Endothelial cell of umbilical vein (primary cell): Measurements from ENCODE around the gene LITAFD. TPM values are rescaled to one million over a fixed set of nuclear protein-coding genes. Genes with fewer than 3 reads are reported as not detected.

Experiments used
- BruUV-seq: library from RNA; stranded (reverse); fragments of 400-500 nt; replicated peaks from 2 replicates; lab custom pipeline; 2021; lab: Mats Ljungman, UMichigan
- CTCF ChIA-PET: fragments of 300-600, 350-600 bp; sonication (Branson Sonifier 250); formaldehyde crosslinking; loops from one replicate; lab custom pipeline; 2021; ENCODE audit warnings: antibody characterized with exemption, inconsistent platforms; lab: Charles Lee
- POLR2A ChIA-PET: fragments of 300-600, 350-600 bp; sonication (Branson Sonifier 250); formaldehyde crosslinking; loops from one replicate; lab custom pipeline; 2021; ENCODE audit warnings: antibody characterized with exemption, inconsistent platforms; lab: Charles Lee
- DNase-seq: peaks from one replicate; pipeline ENCODE4 v3.0.0-alpha.2; 2011; ENCODE audit warnings: low read depth, low spot score
- FAIRE-seq: peaks from 2 replicates; lab custom pipeline; 2011; peaks lifted over from hg19 to GRCh38; lab: Jason Lieb, UNC
- H2AFZ ChIP-seq: 2 replicates; pipeline ENCODE4 v1.6.0; 2012; ENCODE audit warnings: low read depth, low read length, control low read depth, inconsistent platforms
- H3K27ac ChIP-seq: 2 replicates; pipeline ENCODE4 v1.5.1; 2011; ENCODE audit warnings: low read depth, mild to moderate bottlenecking, control low read depth, low read length, moderate library complexity; ENCODE audit not compliant: insufficient read depth
- H3K27me3 ChIP-seq, 2 experiments: 2 replicates each; pipeline versions ENCODE4 v1.6.0 to v1.6.1; 2011; ENCODE audit warnings: low read length in 2 of 2, mixed read lengths in 1 of 2; ENCODE audit not compliant: control insufficient read depth in 2 of 2, insufficient read depth in 2 of 2
- H3K36me3 ChIP-seq, 2 experiments: 2 replicates in 1 of 2; 3 replicates in 1 of 2; pipeline ENCODE4 v1.5.1; 2011; ENCODE audit warnings: low read length in 2 of 2, mild to moderate bottlenecking in 1 of 2, moderate library complexity in 1 of 2; ENCODE audit not compliant: control insufficient read depth in 2 of 2, insufficient read depth in 2 of 2; ENCODE audit errors: extremely low read depth in 1 of 2
- H3K4me1 ChIP-seq: 3 replicates; pipeline ENCODE4 v1.5.1; 2011; ENCODE audit warnings: mild to moderate bottlenecking, low read length; ENCODE audit not compliant: control insufficient read depth, insufficient read depth; ENCODE audit errors: extremely low read depth
- H3K4me2 ChIP-seq: 2 replicates; pipeline ENCODE4 v1.6.1; 2011; ENCODE audit warnings: low read length, control low read depth, mixed read lengths; ENCODE audit not compliant: insufficient read depth
- H3K4me3 ChIP-seq, 3 experiments: fragments of 200-600 bp in 1 of 3; sonication (generic), shearing (Covaris generic) in 1 of 3; replicated peaks in 1 of 3; 2 replicates each; pipeline ENCODE4 v1.5.1; 2011 to 2016; ENCODE audit warnings: control low read depth in 3 of 3, low read length in 3 of 3, mild to moderate bottlenecking in 2 of 3, inconsistent platforms in 1 of 3, low read depth in 1 of 3, moderate library complexity in 1 of 3; ENCODE audit not compliant: insufficient read depth in 1 of 3
- H3K79me2 ChIP-seq: 2 replicates; pipeline ENCODE4 v1.6.0; 2012; ENCODE audit warnings: low read length, inconsistent platforms; ENCODE audit not compliant: control insufficient read depth, insufficient read depth
- H3K9ac ChIP-seq: replicated peaks from 2 replicates; pipeline ENCODE3; 2011; ENCODE audit warnings: low read length, control low read depth; ENCODE audit not compliant: insufficient read depth; ENCODE audit errors: extremely low read depth
- H3K9me1 ChIP-seq: replicated peaks from 3 replicates; pipeline ENCODE4 v1.6.0; 2011; ENCODE audit warnings: mild to moderate bottlenecking, low read length; ENCODE audit not compliant: control insufficient read depth, insufficient read depth; ENCODE audit errors: extremely low read depth
- H3K9me3 ChIP-seq: replicated peaks from 2 replicates; pipeline ENCODE4 v1.5.1; 2012; ENCODE audit warnings: low read length, inconsistent platforms; ENCODE audit not compliant: control insufficient read depth, insufficient read depth
- H4K20me1 ChIP-seq: replicated peaks from 2 replicates; pipeline ENCODE3; 2011; ENCODE audit warnings: mild to moderate bottlenecking, low read length; ENCODE audit not compliant: control insufficient read depth, insufficient read depth; ENCODE audit errors: extremely low read depth
- CTCF ChIP-seq, 2 donors: IDR thresholded peaks; 1 replicate in 1 of 2; 2 replicates in 1 of 2; pipeline ENCODE4 v1.5.1; 2011; ENCODE audit warnings: low read length in 2 of 2, mild to moderate bottlenecking in 2 of 2, moderate library complexity in 2 of 2, control low read depth in 1 of 2, inconsistent platforms in 1 of 2, low read depth in 1 of 2; ENCODE audit not compliant: insufficient read depth in 1 of 2; ENCODE audit errors: extremely low read depth in 1 of 2
- EZH2 ChIP-seq: IDR thresholded peaks from 2 replicates; pipeline ENCODE4 v1.6.1; 2012; ENCODE audit warnings: borderline replicate concordance, low read depth, mild to moderate bottlenecking, moderate library complexity, low read length, inconsistent platforms; ENCODE audit not compliant: severe bottlenecking
- FOS ChIP-seq: IDR thresholded peaks from 2 replicates; pipeline ENCODE4 v1.6.1; 2011; ENCODE audit warnings: mild to moderate bottlenecking, low read length, moderate library complexity, borderline replicate concordance; ENCODE audit not compliant: insufficient read depth
- GATA2 ChIP-seq: IDR thresholded peaks from 2 replicates; pipeline ENCODE4 v1.7.0; 2011; ENCODE audit warnings: low read depth, mild to moderate bottlenecking, moderate library complexity, mixed read lengths, low read length; ENCODE audit not compliant: insufficient read length, insufficient read depth
- JUN ChIP-seq: IDR thresholded peaks from 2 replicates; pipeline ENCODE4 v1.6.1; 2011; ENCODE audit warnings: borderline replicate concordance, low read depth; ENCODE audit not compliant: insufficient read length, insufficient read depth
- MAX ChIP-seq: IDR thresholded peaks from 2 replicates; pipeline ENCODE4 v1.6.1; 2011; ENCODE audit not compliant: insufficient read depth, insufficient read length
- MYC ChIP-seq: IDR thresholded peaks from one replicate; pipeline ENCODE4 v1.6.1; 2011; ENCODE audit warnings: mild to moderate bottlenecking, low read depth, low read length
- POLR2A ChIP-seq: IDR thresholded peaks from 2 replicates; pipeline ENCODE4 v1.6.1; 2012; ENCODE audit warnings: low read depth, mild to moderate bottlenecking, control low read depth, low read length
- POLR2AphosphoS5 ChIP-seq: IDR thresholded peaks from 2 replicates; pipeline ENCODE4 v1.6.1; 2012; ENCODE audit warnings: low read depth, mild to moderate bottlenecking, control low read depth, low read length, moderate library complexity; ENCODE audit not compliant: insufficient read depth
- dilution Hi-C: fragments of 300-500 bp; cut with MboI; formaldehyde crosslinking; loops from one replicate; pipeline ENCODE4 v1.15.0; 2019; ENCODE audit warnings: low sequenced_read_pairs; ENCODE audit not compliant: extremely low pct_ligation_motif_present
- intact Hi-C: fragments of 100-400 bp; cut with micrococcal nuclease; formaldehyde crosslinking; loops from one replicate; pipeline ENCODE4 v1.10.0; 2022
- polyA plus RNA-seq, 4 experiments: library from polyadenylated mRNA; depleted of rRNA in 3 of 4; stranded (reverse) in 3 of 4; unstranded in 1 of 4; fragments of >200 nt; gene quantifications; 2 replicates each; pipeline versions ENCODE4 v1.2.1 to v1.2.3, GENCODE V29; 2011 to 2012; ENCODE audit warnings: missing spikeins in 1 of 4
- total RNA-seq: library from RNA; stranded (reverse); gene quantifications from 2 replicates; pipeline ENCODE4 v1.2.3, GENCODE V29; 2021

The LITAFD gene
- total and polyA plus RNA-seq, 2 donors (not counting 3 experiments of a cell fraction or from before 2014, with no cell fraction given), result not detected

- no peak for DNase-seq
- Histone ChIP-seq H4K20me1 (no peaks in the 10 kb centered on the region), H3K4me2 (no peak overlapping the region), H3K4me1 (no peaks in the 10 kb centered on the region), H3K4me3 (no peak overlapping the region), H3K9me3 (no peaks in the 10 kb centered on the region), H3K79me2 (no peaks in the 10 kb centered on the region), H3K9me1 (no peaks in the 10 kb centered on the region), H3K27me3 (no peaks in the 10 kb centered on the region), H3K9ac (no peak overlapping the region), H3K36me3 (peaks cover 39 to 48% of the 10 kb centered on the region in 2 experiments), H3K27ac (no peak overlapping the region), H2AFZ (no peak overlapping the region)
- intact Hi-C loops (no loop called here), dilution Hi-C loops (no loop called here)
- FAIRE-seq, result no peak
- no peak for TF ChIP-seq JUN
- ChIA-PET POLR2A (no interaction called here), CTCF (interaction anchor here (0.6 to 7.3 kb wide), 4 partner anchors 9 to 240 kb away, joined by 3 to 32 read pairs (median 6); no protein-coding TSS in a partner anchor)
- BruUV-seq, result no TSS peak
Measured at GRCh38 chr16:8894736-8895334, 12.7 kb downstream of the LITAFD start.

- no peaks in the 10 kb centered on the region for H3K27me3 ChIP-seq
- no peaks in the 10 kb centered on the region for H3K4me1 ChIP-seq
- H3K9me1 ChIP-seq, result no peaks in the 10 kb centered on the region
- H3K9me3 ChIP-seq, result no peaks in the 10 kb centered on the region
- peaks cover 3% of the 10 kb centered on the region for H3K79me2 ChIP-seq
- no peak overlapping the region for H2AFZ ChIP-seq
- peaks cover 54 to 56% of the 10 kb centered on the region in 2 experiments for H3K36me3 ChIP-seq
- H3K27ac ChIP-seq, result no peak overlapping the region
- CTCF ChIA-PET, result interaction anchor here (2.0 to 7.3 kb wide), 2 partner anchors 19 to 110 kb away, joined by 8 to 32 read pairs; no protein-coding TSS in a partner anchor
- FAIRE-seq (no peak), DNase-seq (no peak)
- intact Hi-C loops (no loop called here), dilution Hi-C loops (no loop called here)
- no peak overlapping the region for H3K4me3 ChIP-seq
- H3K4me2 ChIP-seq, result no peak overlapping the region
- H3K9ac ChIP-seq, result no peak overlapping the region
- POLR2A ChIA-PET, result no interaction called here
- H4K20me1 ChIP-seq, result no peaks in the 10 kb centered on the region
- BruUV-seq, result no TSS peak
- TF ChIP-seq MAX (no peak), EZH2 (no peak), CTCF (IDR thresholded peaks at IDR 0.05; ENCODE audit: extremely low read depth in 1 of 2, insufficient read depth in 1 of 2, low read depth in 1 of 2, low read length in 2 of 2) (no peak), POLR2AphosphoS5 (no peak), POLR2A (no peak), MYC (no peak), FOS (no peak), GATA2 (no peak), JUN (no peak)
Measured at GRCh38 chr16:8898660-8899318, 16.6 kb downstream of the LITAFD start.
